HL-60 (cell line): Measurements from ENCODE around the gene TBCC.

Experiments used
- DNase-seq, 2 experiments: peaks; one replicate each; pipeline ENCODE4 v3.0.0-alpha.2; 2010 to 2020; ENCODE audit warnings: low read depth in 1 of 2, low spot score in 1 of 2
- H3K27ac ChIP-seq: fragments of 250-450 bp; sonication (Bioruptor Pico); replicated peaks from 2 replicates; pipeline ENCODE4 v1.5.1; 2020; ENCODE audit warnings: mild to moderate bottlenecking, moderate library complexity
- H3K27me3 ChIP-seq: fragments of 250-450 bp; sonication (Bioruptor Pico); 2 replicates; pipeline ENCODE4 v1.5.1; 2021; ENCODE audit warnings: mild to moderate bottlenecking, moderate library complexity; ENCODE audit not compliant: insufficient read depth, poor library complexity, severe bottlenecking
- H3K4me3 ChIP-seq: replicated peaks from 2 replicates; pipeline ENCODE4 v1.5.1; 2011; ENCODE audit warnings: mild to moderate bottlenecking, control low read depth, low read length; ENCODE audit not compliant: insufficient read depth
- CTCF ChIP-seq: IDR thresholded peaks from one replicate; pipeline ENCODE4 v1.5.1; 2011; ENCODE audit warnings: low read length, control low read depth, inconsistent platforms; ENCODE audit not compliant: insufficient read depth
- GABPA ChIP-seq: IDR thresholded peaks from 2 replicates; pipeline ENCODE4 v1.6.1; 2012; ENCODE audit warnings: low read depth
- POLR2AphosphoS5 ChIP-seq: IDR thresholded peaks from 2 replicates; pipeline ENCODE4 v1.6.1; 2012; ENCODE audit warnings: low read depth
- REST ChIP-seq: IDR thresholded peaks from 2 replicates; pipeline ENCODE4 v1.6.1; 2012; ENCODE audit warnings: low read depth; ENCODE audit not compliant: insufficient replicate concordance
- SPI1 ChIP-seq: IDR thresholded peaks from 2 replicates; pipeline ENCODE4 v1.6.1; 2012; ENCODE audit warnings: low read depth, mild to moderate bottlenecking, borderline replicate concordance

Gene TBCC

GRCh38 chr6:42766163-42766670 lies 20.3 kb upstream of the TBCC start:
- no peak overlapping the region for H3K4me3 ChIP-seq
- TF ChIP-seq GABPA = no peak
- TF ChIP-seq SPI1 = no peak
- TF ChIP-seq REST = no peak
- no peak for TF ChIP-seq POLR2AphosphoS5
- no peak for TF ChIP-seq CTCF

DNA sequence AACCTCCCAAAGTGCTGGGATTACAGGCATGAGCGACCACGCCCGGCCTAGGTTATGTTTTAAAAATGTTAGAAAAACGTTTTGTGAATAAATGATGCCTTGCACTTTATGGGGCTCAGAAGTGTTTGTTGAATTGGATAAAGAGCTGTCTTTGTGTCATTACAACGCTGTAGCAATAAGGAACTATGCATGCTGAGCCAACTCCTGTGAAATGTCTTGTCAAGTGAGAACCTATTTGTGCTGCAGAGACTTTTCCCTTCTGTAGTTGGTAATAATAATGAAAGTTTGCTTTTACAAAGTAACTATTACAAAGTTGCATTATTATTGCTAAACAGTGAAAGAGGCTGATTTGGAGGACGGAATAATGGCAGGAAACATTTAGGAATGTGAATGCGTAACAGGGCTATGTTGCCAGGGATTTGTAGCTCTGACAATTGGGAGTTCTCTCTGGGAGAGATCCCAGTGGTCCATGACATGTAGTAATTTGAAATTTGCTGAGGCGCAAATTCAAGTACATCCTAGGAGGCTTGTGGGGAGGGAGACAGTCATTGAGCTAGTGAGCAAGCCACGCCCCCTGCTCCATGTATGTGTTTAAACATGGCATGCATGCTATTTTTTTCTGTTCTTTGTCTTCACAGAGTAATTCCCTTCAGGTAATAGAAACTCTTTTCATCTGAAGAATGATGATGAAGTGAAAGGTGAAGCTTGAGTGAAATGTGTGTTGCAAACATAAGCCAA lies 19.2 kb upstream of the TBCC start:
- Histone ChIP-seq H3K4me3 (no peak overlapping the region), H3K27ac (no peak overlapping the region), H3K27me3 (no peaks in the 10 kb centered on the region)
- no peak for TF ChIP-seq SPI1
- DNase-seq = no peak

More at GRCh38 chr6:42766163-42766670, 20.3 kb upstream of the TBCC start:
- no peak for DNase-seq
- Histone ChIP-seq H3K27ac (no peak overlapping the region), H3K27me3 (no peaks in the 10 kb centered on the region)

- DNase-seq = no peak
- H3K27me3 ChIP-seq = no peaks in the 10 kb centered on the region
- H3K27ac ChIP-seq = no peak overlapping the region
- TF ChIP-seq SPI1 = no peak
- no peak for TF ChIP-seq POLR2AphosphoS5
- TF ChIP-seq REST = no peak
- no peak for TF ChIP-seq GABPA
- TF ChIP-seq CTCF = no peak
- no peak overlapping the region for H3K4me3 ChIP-seq
These were observed 17.0 kb upstream of the TBCC start for GRCh38 chr6:42762950-42763349.

- no peak overlapping the region for H3K4me3 ChIP-seq
- no peak overlapping the region for H3K27ac ChIP-seq
- no peak for TF ChIP-seq REST
- TF ChIP-seq SPI1 = no peak
- no peak for TF ChIP-seq CTCF
- TF ChIP-seq GABPA = no peak
- no peak for TF ChIP-seq POLR2AphosphoS5
- DNase-seq = no peak
- no peaks in the 10 kb centered on the region for H3K27me3 ChIP-seq
These were observed 16.5 kb upstream of the TBCC start for GRCh38 chr6:42762426-42762859.
